Vagina (tissue), 2 donors: ENCODE data around the gene CORIN.

Experiments
- POLR2A ChIP-seq, 2 donors: fragments of 450-650 bp; IDR thresholded peaks; one replicate each; pipeline ENCODE4 v1.6.1; 2017; ENCODE audit warnings: antibody characterized with exemption in 2 of 2, mild to moderate bottlenecking in 2 of 2, moderate library complexity in 2 of 2
- POLR2AphosphoS5 ChIP-seq, 2 donors: sonication (generic); formaldehyde crosslinking; IDR thresholded peaks; one replicate each; pipeline ENCODE4 v1.9.0; 2017; ENCODE audit warnings: antibody characterized with exemption in 2 of 2, mild to moderate bottlenecking in 2 of 2, low read depth in 1 of 2; ENCODE audit not compliant: insufficient read depth in 1 of 2
- TF ChIP-seq, protein P1 (sequence below), 3 experiments: fragments of 450-650 bp in 2 of 3; fragments of 200-600 bp in 1 of 3; sonication (generic) in 1 of 3; IDR thresholded peaks; one replicate each; pipeline ENCODE4 v1.5.1; 2017 to 2019; ENCODE audit warnings: antibody characterized with exemption in 3 of 3, mild to moderate bottlenecking in 2 of 3, moderate library complexity in 2 of 3

DNA sequence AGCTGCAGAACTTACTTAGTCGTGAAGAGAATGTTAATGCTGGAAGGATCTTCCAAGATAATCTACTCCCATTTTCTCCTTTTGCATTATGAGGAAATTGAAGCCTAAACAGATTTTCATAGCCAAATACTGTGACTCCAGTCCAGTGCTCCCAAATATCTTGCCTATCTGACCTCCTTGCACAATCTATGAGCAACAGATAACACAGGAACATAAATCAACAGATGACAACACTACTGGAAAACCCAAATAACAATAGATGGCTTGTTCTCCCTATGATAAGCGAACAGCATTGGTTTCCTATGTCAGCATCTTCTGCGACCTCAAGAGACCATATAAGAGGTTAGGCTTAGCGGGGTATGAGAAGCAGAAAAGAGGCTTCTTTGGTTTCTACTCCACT, 88.0 kb downstream of the CORIN start:
- TF ChIP-seq, protein P1, sequence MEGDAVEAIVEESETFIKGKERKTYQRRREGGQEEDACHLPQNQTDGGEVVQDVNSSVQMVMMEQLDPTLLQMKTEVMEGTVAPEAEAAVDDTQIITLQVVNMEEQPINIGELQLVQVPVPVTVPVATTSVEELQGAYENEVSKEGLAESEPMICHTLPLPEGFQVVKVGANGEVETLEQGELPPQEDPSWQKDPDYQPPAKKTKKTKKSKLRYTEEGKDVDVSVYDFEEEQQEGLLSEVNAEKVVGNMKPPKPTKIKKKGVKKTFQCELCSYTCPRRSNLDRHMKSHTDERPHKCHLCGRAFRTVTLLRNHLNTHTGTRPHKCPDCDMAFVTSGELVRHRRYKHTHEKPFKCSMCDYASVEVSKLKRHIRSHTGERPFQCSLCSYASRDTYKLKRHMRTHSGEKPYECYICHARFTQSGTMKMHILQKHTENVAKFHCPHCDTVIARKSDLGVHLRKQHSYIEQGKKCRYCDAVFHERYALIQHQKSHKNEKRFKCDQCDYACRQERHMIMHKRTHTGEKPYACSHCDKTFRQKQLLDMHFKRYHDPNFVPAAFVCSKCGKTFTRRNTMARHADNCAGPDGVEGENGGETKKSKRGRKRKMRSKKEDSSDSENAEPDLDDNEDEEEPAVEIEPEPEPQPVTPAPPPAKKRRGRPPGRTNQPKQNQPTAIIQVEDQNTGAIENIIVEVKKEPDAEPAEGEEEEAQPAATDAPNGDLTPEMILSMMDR (IDR thresholded peaks at IDR 0.05) = no peak
- TF ChIP-seq POLR2AphosphoS5 (IDR thresholded peaks at IDR 0.05; ENCODE audit: insufficient read depth in 1 of 2, low read depth in 1 of 2) (no peak), POLR2A (IDR thresholded peaks at IDR 0.05) (no peak)
